Spleen (tissue), 11 donors: ENCODE results near the gene PARN. TPM values are rescaled to one million over a fixed set of nuclear protein-coding genes. Genes with fewer than 3 reads are reported as not detected.
"Not testable (repeated sequence)": the region's sequence is repeated elsewhere in the genome, so short reads cannot be mapped to it uniquely, and the experiment has no call there.

Source experiments
- DNase-seq: peaks from one replicate; pipeline ENCODE4 v3.0.0-alpha.2; 2020
- H3K27ac ChIP-seq, 8 donors: fragments of 200-600 bp; sonication (generic) in 7 of 8; 1 replicate in 4 of 8; 2 replicates in 4 of 8; pipeline versions ENCODE4 v1.5.0 to v1.8.0; 2016 to 2021; ENCODE audit warnings: inconsistent platforms in 4 of 8, mild to moderate bottlenecking in 4 of 8, moderate library complexity in 1 of 8
- H3K27me3 ChIP-seq, 7 donors: fragments of 200-600 bp; sonication (generic) in 6 of 7; replicated peaks in 1 of 7; 1 replicate in 4 of 7; 2 replicates in 3 of 7; pipeline versions ENCODE4 v1.5.0 to v1.8.0; 2016 to 2021; ENCODE audit warnings: inconsistent platforms in 3 of 7, mild to moderate bottlenecking in 1 of 7
- H3K36me3 ChIP-seq, 6 donors: fragments of 200-600 bp; sonication (generic) in 5 of 6; 1 replicate in 4 of 6; 2 replicates in 2 of 6; pipeline versions ENCODE4 v1.5.0 to v1.8.0; 2016 to 2021; ENCODE audit warnings: inconsistent platforms in 2 of 6
- H3K4me1 ChIP-seq, 6 donors: fragments of 200-600 bp; sonication (generic) in 5 of 6; 1 replicate in 3 of 6; 2 replicates in 3 of 6; pipeline versions ENCODE4 v1.5.0 to v1.8.0; 2016 to 2021; ENCODE audit warnings: inconsistent platforms in 3 of 6
- H3K4me3 ChIP-seq, 8 donors: fragments of 200-600 bp; sonication (generic) in 7 of 8; 1 replicate in 4 of 8; 2 replicates in 4 of 8; pipeline versions ENCODE4 v1.5.0 to v1.8.0; 2016 to 2021; ENCODE audit warnings: inconsistent platforms in 4 of 8, mild to moderate bottlenecking in 4 of 8, moderate library complexity in 2 of 8
- H3K9me3 ChIP-seq, 8 donors: fragments of 200-600 bp; sonication (generic) in 7 of 8; 1 replicate in 4 of 8; 2 replicates in 4 of 8; pipeline versions ENCODE4 v1.5.0 to v1.8.0; 2016 to 2021; ENCODE audit warnings: inconsistent platforms in 4 of 8
- POLR2A ChIP-seq, 3 donors: fragments of 450-650 bp; IDR thresholded peaks; one replicate each; pipeline ENCODE4 v1.5.1; 2017; ENCODE audit warnings: antibody characterized with exemption in 3 of 3, mild to moderate bottlenecking in 1 of 3
- POLR2AphosphoS5 ChIP-seq, 3 donors: sonication (generic); formaldehyde crosslinking; IDR thresholded peaks; one replicate each; pipeline ENCODE4 v1.5.1; 2017; ENCODE audit warnings: antibody characterized with exemption in 3 of 3
- WGBS, 5 donors: extraction: QIAGEN DNeasy Blood & Tissue Kit in 3 of 5; methylation state at CpG; one replicate each; pipeline versions ENCODE4 v1.1.5 to v1.1.7; 2013 to 2018; 5-methylcytosine and 5-hydroxymethylcytosine counted together
- intact Hi-C: fragments of 100-400 bp; cut with DNase I; formaldehyde crosslinking; loops from one replicate; pipeline ENCODE4 v1.15.0; 2023; ENCODE audit warnings: low total_unique reads
- polyA plus RNA-seq, 3 donors: library from polyadenylated mRNA; stranded (reverse); fragments of 200-250 nt; gene quantifications; one replicate each; pipeline ENCODE4 v1.2.1, GENCODE V29; 2013
- total RNA-seq, 7 donors: library from RNA; depleted of rRNA in 3 of 7; stranded (reverse); fragments of >200 nt in 3 of 7; fragmentation: NEBNext Ultra II Directional in 4 of 7; extraction: Animal tissue kit (Norgen Biotek cat#: 25700) in 4 of 7; gene quantifications; one replicate each; pipeline versions ENCODE4 v1.1.0 to v1.2.1, GENCODE V29; 2016 to 2021
- TF ChIP-seq, protein P1 (sequence below), 11 experiments: fragments of 200-600 bp in 7 of 11; fragments of 450-650 bp in 4 of 11; sonication (generic) in 4 of 11; IDR thresholded peaks in 8 of 11; conservative IDR thresholded peaks in 3 of 11; 1 replicate in 7 of 11; 2 replicates in 4 of 11; pipeline versions ENCODE4 v1.4.0 to v1.8.0; 2016 to 2021; ENCODE audit warnings: antibody characterized with exemption in 11 of 11, inconsistent platforms in 4 of 11, mild to moderate bottlenecking in 1 of 11
- donor health status: healthy with polysubstance abuse.
- donor health status: DM: no; HTN: no; CAD: no; lungs with moderate emphysema.
- donor health status: DM: no; HTN: no; CAD: no.
- donor health status: Bipolar disorder and iron deficiency.
- donor health status: healthy.
- donor health status: DM: no; HTN: no; CAD: no.
- donor health status: DM: yes; HTN: yes; CAD: no.

PARN gene
- total and polyA plus RNA-seq, 10 donors = 10.3 to 49.0 (median 35.6) TPM

DNA sequence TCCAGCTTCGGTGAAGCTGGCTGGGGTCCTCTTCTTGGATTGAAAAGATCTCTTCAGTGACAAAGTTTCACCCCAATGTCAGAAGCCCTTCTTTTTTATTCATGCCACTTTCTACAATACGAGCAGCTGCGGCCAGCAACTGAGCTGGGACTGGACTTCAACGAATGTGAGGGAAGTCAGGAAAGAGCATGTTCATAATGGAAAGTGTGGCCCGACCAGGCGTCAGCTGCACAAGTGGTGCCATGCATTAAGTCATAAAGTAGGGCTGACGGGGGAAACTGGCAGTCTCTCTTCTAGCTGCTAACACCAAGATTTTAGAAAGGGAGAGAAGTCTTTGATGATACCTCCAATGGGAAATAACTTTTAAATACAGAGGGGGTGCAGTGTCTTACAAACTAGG lies 192.6 kb downstream of the PARN start:
- 81 to 95% (median 87%) methylated on average over 7 of the region's 7 CpGs for WGBS, 5 donors
- no peaks in the 10 kb centered on the region for H3K27me3 ChIP-seq
- TF ChIP-seq POLR2A (IDR thresholded peaks at IDR 0.05) (no peak), POLR2AphosphoS5 (IDR thresholded peaks at IDR 0.05) (no peak)
- TF ChIP-seq, protein P1, sequence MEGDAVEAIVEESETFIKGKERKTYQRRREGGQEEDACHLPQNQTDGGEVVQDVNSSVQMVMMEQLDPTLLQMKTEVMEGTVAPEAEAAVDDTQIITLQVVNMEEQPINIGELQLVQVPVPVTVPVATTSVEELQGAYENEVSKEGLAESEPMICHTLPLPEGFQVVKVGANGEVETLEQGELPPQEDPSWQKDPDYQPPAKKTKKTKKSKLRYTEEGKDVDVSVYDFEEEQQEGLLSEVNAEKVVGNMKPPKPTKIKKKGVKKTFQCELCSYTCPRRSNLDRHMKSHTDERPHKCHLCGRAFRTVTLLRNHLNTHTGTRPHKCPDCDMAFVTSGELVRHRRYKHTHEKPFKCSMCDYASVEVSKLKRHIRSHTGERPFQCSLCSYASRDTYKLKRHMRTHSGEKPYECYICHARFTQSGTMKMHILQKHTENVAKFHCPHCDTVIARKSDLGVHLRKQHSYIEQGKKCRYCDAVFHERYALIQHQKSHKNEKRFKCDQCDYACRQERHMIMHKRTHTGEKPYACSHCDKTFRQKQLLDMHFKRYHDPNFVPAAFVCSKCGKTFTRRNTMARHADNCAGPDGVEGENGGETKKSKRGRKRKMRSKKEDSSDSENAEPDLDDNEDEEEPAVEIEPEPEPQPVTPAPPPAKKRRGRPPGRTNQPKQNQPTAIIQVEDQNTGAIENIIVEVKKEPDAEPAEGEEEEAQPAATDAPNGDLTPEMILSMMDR (IDR thresholded peaks at IDR 0.05 in 8 of 11, conservative IDR thresholded peaks at IDR 0.05 in 3 of 11) = no peak
- peaks cover 0 to 2% (median 0%) of the 10 kb centered on the region in 8 donors for H3K9me3 ChIP-seq
- H3K36me3 ChIP-seq = peaks cover 0 to 63% (median 5%) of the 10 kb centered on the region in 6 donors
- H3K27ac ChIP-seq = no peak overlapping the region
- H3K4me3 ChIP-seq = no peak overlapping the region
- DNase-seq = no peak
- no peaks in the 10 kb centered on the region for H3K4me1 ChIP-seq
- intact Hi-C loops = no loop called here

DNA sequence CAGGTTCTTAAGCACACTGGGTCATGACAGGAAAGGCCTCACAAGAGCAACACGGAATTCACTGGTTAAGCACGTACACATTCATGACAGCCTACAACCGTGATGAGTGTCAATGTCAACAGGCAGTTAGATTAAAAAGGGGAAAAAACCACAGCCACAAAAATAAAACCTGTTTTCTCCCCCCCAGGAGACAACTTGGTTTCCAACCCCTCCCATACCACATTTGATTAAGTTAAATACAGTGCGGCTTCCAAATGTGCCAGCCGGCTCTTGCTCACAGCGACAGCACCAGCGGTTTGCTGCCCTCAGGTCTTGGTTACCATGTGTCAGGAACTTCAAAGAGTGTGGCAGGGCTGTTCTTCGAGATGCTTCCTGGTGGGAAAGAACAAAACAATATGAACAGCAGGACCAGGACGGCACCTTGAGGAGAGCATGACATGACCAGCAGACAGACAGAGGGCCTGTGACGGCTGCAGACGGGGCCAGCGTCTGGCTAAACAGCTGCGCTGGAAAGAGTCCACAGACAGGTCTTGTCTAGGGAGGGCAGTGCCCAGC lies 193.6 kb downstream of the PARN start:
- Histone ChIP-seq H3K4me1 (no peaks in the 10 kb centered on the region), H3K36me3 (peaks cover 0 to 65% (median 5%) of the 10 kb centered on the region in 6 donors), H3K27me3 (no peaks in the 10 kb centered on the region), H3K4me3 (no peak overlapping the region), H3K9me3 (peaks cover 0 to 5% (median 0%) of the 10 kb centered on the region in 8 donors), H3K27ac (no peak overlapping the region)
- DNase-seq = no peak
- no peak for TF ChIP-seq POLR2A (IDR thresholded peaks at IDR 0.05)
- TF ChIP-seq, protein P1 (IDR thresholded peaks at IDR 0.05 in 8 of 11, conservative IDR thresholded peaks at IDR 0.05 in 3 of 11) = no peak
- TF ChIP-seq POLR2AphosphoS5 (IDR thresholded peaks at IDR 0.05) = no peak
- intact Hi-C loops = no loop called here
- WGBS, 5 donors = 65 to 86% (median 82%) methylated on average over 13 of the region's 13 CpGs

DNA sequence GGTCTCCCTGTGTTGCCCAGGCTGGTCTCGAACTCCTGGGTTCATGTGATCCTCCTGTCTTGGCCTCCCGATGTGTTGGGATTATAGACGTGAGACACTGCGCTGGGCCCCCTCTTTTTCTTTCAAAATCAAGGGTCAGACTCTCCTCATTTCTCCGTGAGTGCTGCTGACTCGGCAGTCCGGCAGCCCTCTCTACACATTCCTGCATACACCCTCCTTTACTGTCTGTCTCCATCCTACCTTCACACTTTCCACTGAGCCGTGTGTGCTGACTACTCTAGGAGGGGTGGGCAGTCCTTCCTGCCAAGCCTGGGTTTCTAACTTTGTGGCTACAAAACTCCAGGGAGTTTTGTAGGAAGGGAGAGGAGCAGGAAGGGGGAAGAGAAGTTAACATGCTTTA lies 195.2 kb downstream of the PARN start:
- no peaks in the 10 kb centered on the region for H3K4me1 ChIP-seq
- H3K36me3 ChIP-seq = peaks cover 0 to 77% (median 5%) of the 10 kb centered on the region in 6 donors
- DNase-seq = no peak
- H3K4me3 ChIP-seq = no peak overlapping the region
- TF ChIP-seq POLR2A (IDR thresholded peaks at IDR 0.05) (no peak), POLR2AphosphoS5 (IDR thresholded peaks at IDR 0.05) (no peak)
- TF ChIP-seq, protein P1 (IDR thresholded peaks at IDR 0.05 in 8 of 11, conservative IDR thresholded peaks at IDR 0.05 in 3 of 11) = no peak
- peaks cover 0 to 5% (median 0%) of the 10 kb centered on the region in 8 donors for H3K9me3 ChIP-seq
- no peaks in the 10 kb centered on the region for H3K27me3 ChIP-seq
- no peak overlapping the region for H3K27ac ChIP-seq
- 89 to 95% (median 94%) methylated on average over 8 of the region's 8 CpGs for WGBS, 5 donors
- intact Hi-C loops = no loop called here

DNA sequence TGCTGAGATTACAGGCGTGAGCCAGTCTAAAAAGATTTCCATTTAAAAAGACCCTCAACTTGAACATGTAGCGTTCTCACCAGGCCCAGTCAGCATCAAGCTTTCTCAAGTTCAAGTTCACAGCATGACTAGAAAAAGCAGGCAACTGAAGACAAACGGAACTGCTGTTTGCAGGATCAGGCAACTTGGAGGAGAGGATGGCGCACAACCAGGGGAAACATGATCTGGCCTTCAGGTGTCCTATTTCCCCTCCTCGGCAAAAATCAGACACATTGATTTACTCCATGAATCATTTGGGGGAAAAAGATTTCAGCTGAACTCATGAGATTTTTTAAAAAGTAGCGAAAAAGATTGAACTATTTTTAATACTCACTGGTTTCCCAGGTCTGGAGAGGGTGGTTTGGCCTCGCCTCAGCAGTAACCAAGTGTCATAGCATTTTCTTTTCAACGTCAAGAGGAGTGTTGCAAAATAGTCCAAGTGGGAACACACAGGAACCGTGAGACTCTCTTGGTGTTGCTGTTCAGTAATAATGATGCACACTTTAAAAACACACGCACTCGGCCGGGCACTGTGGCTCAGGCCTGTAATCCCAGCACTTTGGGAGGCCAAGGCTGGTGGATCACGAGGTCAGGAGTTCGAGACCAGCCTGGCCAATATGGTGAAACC lies 201.0 kb downstream of the PARN start:
- H3K4me1 ChIP-seq, DNase-seq, H3K9me3 ChIP-seq, H3K27ac ChIP-seq, H3K27me3 ChIP-seq, intact Hi-C loops, H3K4me3 ChIP-seq: not testable (repeated sequence)
- 93 to 94% (median 94%) methylated on average over 14 of the region's 14 CpGs for WGBS, 5 donors
- H3K36me3 ChIP-seq = peaks cover 0 to 53% (median 2%) of the 10 kb centered on the region in 6 donors
